ENCODE data around the gene PKN2. TPM values are rescaled to one million over a fixed set of nuclear protein-coding genes. Genes with fewer than 3 reads are reported as not detected.
"Not testable (repeated sequence)": the region's sequence is repeated elsewhere in the genome, so short reads cannot be mapped to it uniquely, and the experiment has no call there.

PKN2 gene
- total RNA-seq, 1 experiment from 2014 or later: 43.6 TPM

DNA sequence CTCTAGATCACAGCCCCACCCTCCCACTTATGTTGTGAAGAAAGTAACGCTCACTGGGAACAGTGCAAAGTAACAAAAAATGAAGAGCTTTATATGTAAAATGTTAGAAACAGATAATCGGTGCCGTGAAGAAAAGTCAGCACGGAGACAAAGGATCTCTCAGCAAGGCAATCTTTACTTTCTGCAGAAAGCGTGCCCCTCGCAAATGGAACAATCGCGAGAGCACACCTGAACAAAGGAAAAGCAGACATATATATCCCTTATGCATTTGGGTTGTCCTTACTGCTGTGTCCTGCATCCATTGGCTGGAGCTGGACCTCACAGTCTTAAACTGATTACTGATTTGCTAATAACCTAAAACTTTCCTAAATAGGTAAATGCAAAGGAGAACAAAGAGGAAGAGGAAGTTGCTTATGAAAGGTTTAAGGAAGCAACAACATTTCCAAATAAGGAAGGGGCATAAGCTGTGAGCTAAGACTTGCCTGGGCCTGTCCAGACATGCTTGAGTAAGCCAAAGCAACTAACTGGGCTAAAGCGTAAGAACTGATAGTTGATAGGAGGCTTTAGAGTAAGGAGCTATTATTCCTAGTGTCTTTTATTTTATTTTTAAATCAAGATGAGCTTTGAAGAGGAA is 117.6 kb downstream of the PKN2 start:
- H3K36me3 ChIP-seq: peaks cover 53% of the 10 kb centered on the region

DNA sequence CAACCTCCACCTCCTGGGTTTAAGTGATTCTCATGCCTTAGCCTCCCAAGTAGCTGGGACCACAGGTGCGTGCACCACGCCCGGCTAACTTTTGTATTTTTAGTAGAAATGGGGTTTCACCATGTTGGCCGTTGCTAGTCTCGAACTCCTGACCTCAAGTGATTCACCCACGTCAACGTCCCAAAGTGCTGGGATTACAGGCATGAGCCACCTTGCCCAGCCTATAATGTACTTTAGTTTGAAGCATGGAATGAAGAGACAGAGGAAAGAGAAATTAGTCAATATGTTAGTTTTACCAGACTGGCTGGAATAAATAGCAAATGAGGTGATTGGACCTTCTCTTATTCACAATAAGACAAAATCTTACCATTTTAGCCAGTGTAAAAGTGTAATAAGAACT is 118.3 kb downstream of the PKN2 start:
- H3K36me3 ChIP-seq: peaks cover 57% of the 10 kb centered on the region
- no peaks in the 10 kb centered on the region for H3K4me1 ChIP-seq (replicated peaks)
- no peak overlapping the region for H3K4me3 ChIP-seq
- H3K27ac ChIP-seq: no peak overlapping the region
- H3K27me3 ChIP-seq (replicated peaks): no peaks in the 10 kb centered on the region
- 0 out of 2 replicates have a peak, but pooled peaks cover 6% of the 10 kb centered on the region for H3K9me3 ChIP-seq (replicated peaks)
- DNase-seq (ENCODE audit: low read depth in 1 of 2, low spot score in 2 of 2): no peak

More for the DNA sequence above, 117.6 kb downstream of the PKN2 start:
- 0 out of 2 replicates have a peak, but pooled peaks cover 6% of the 10 kb centered on the region for H3K9me3 ChIP-seq (replicated peaks)
- DNase-seq (ENCODE audit: low read depth in 1 of 2, low spot score in 2 of 2): no peak
- no peaks in the 10 kb centered on the region for H3K4me1 ChIP-seq (replicated peaks)
- no peak overlapping the region for H3K27ac ChIP-seq
- no peaks in the 10 kb centered on the region for H3K27me3 ChIP-seq (replicated peaks)
- no peak overlapping the region for H3K4me3 ChIP-seq

DNA sequence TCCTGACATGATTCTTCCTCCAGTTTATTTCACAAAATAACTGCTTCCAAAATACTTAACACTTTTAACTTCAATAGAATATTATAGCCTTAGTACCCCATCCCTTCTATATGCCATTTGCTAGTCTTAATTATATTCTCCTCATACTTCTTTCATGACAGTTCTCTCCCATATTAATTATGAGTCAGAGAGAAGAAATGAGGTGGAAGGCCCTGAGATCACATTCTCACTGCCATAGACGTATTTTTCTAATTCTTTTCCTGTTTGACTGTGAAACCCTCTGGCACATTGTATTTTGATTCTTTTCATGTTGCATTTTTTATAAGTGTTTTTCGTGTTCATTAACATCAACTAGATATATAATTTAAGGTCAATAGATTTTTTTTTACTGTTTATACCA is 118.9 kb downstream of the PKN2 start:
- H3K27ac ChIP-seq: no peak overlapping the region
- peaks cover 62% of the 10 kb centered on the region for H3K36me3 ChIP-seq
- no peaks in the 10 kb centered on the region for H3K4me1 ChIP-seq (replicated peaks)
- no peaks in the 10 kb centered on the region for H3K27me3 ChIP-seq (replicated peaks)
- no peak for DNase-seq (ENCODE audit: low read depth in 1 of 2, low spot score in 2 of 2)
- 0 out of 2 replicates have a peak, but pooled peaks cover 6% of the 10 kb centered on the region for H3K9me3 ChIP-seq (replicated peaks)
- no peak overlapping the region for H3K4me3 ChIP-seq

GRCh38 chr1:88803444-88803843 is 119.4 kb downstream of the PKN2 start:
- H3K36me3 ChIP-seq: peaks cover 64% of the 10 kb centered on the region
- no peak overlapping the region for H3K27ac ChIP-seq
- H3K9me3 ChIP-seq (replicated peaks): 0 out of 2 replicates have a peak, but pooled peaks cover 6% of the 10 kb centered on the region
- no peaks in the 10 kb centered on the region for H3K27me3 ChIP-seq (replicated peaks)
- H3K4me1 ChIP-seq (replicated peaks): no peaks in the 10 kb centered on the region
- no peak overlapping the region for H3K4me3 ChIP-seq
- DNase-seq (ENCODE audit: low read depth in 1 of 2, low spot score in 2 of 2): no peak

GRCh38 chr1:88812366-88812765 is 128.3 kb downstream of the PKN2 start:
- Histone ChIP-seq H3K27ac (no peak overlapping the region), H3K9me3 (replicated peaks) (no peaks in the 10 kb centered on the region), H3K27me3 (replicated peaks) (no peaks in the 10 kb centered on the region), H3K4me1 (replicated peaks) (no peaks in the 10 kb centered on the region), H3K4me3 (no peak overlapping the region), H3K36me3 (peaks cover 60% of the 10 kb centered on the region)
- DNase-seq (ENCODE audit: low read depth in 1 of 2, low spot score in 2 of 2): no peak

DNA sequence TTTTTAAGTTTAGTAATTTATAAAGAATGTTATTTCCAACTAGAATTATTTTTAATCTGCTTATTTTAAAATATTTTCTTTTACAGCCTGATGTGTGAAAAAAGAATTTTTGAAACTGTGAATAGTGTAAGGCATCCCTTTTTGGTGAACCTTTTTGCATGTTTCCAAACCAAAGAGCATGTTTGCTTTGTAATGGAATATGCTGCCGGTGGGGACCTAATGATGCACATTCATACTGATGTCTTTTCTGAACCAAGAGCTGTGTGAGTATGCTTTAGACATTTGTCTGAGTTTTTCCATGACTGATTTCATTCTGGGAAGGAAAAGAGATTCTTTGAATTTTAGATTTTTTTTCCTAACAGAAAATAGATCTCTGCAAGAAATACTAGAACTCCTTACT is 129.4 kb downstream of the PKN2 start:
- DNase-seq (ENCODE audit: low read depth in 1 of 2, low spot score in 2 of 2): no peak
- no peaks in the 10 kb centered on the region for H3K9me3 ChIP-seq (replicated peaks)
- H3K4me1 ChIP-seq (replicated peaks): no peaks in the 10 kb centered on the region
- H3K36me3 ChIP-seq: peaks cover 59% of the 10 kb centered on the region
- no peak overlapping the region for H3K27ac ChIP-seq
- H3K4me3 ChIP-seq: no peak overlapping the region
- no peaks in the 10 kb centered on the region for H3K27me3 ChIP-seq (replicated peaks)

DNA sequence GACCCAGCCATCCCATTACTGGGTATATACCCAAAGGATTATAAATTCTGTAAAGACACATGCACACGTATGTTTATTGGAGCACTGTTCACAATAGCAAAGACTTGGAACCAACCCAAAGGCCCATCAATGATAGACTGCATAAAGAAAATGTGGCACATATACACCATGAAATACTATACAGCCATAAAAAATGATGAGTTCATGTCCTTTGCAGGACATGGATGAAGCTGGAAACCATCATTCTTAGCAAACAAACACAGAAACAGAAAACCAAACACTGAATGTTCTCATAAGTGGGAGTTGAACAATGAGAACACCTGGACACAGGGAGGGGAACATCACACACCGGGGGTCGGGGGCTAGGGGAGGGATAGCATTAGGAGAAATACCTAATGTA is 135.6 kb downstream of the PKN2 start:
- not testable (repeated sequence) for H3K4me3 ChIP-seq; H3K27me3 ChIP-seq (replicated peaks); H3K4me1 ChIP-seq (replicated peaks)

GRCh38 chr1:88825721-88826120 is 141.6 kb downstream of the PKN2 start:
- no peak for DNase-seq (ENCODE audit: low read depth in 1 of 2, low spot score in 2 of 2)

More for the DNA sequence above, 135.6 kb downstream of the PKN2 start:
- not testable (repeated sequence) for H3K27ac ChIP-seq; DNase-seq (ENCODE audit: low read depth in 1 of 2, low spot score in 2 of 2); H3K9me3 ChIP-seq (replicated peaks)
- peaks cover 44% of the 10 kb centered on the region for H3K36me3 ChIP-seq

GRCh38 chr1:88847643-88848042 is 163.6 kb downstream of the PKN2 start:
- no peaks in the 10 kb centered on the region for H3K4me1 ChIP-seq (replicated peaks)
- no peaks in the 10 kb centered on the region for H3K9me3 ChIP-seq (replicated peaks)
- H3K36me3 ChIP-seq: peaks cover 13% of the 10 kb centered on the region
- H3K4me3 ChIP-seq: no peak overlapping the region
- no peak overlapping the region for H3K27ac ChIP-seq
- no peak for DNase-seq (ENCODE audit: low read depth in 1 of 2, low spot score in 2 of 2)
- H3K27me3 ChIP-seq (replicated peaks): no peaks in the 10 kb centered on the region

More at GRCh38 chr1:88825721-88826120, 141.6 kb downstream of the PKN2 start:
- Histone ChIP-seq H3K4me3 (no peak overlapping the region), H3K27ac (no peak overlapping the region), H3K36me3 (peaks cover 44% of the 10 kb centered on the region), H3K4me1 (replicated peaks) (no peaks in the 10 kb centered on the region), H3K27me3 (replicated peaks) (no peaks in the 10 kb centered on the region), H3K9me3 (replicated peaks) (no peaks in the 10 kb centered on the region)

DNA sequence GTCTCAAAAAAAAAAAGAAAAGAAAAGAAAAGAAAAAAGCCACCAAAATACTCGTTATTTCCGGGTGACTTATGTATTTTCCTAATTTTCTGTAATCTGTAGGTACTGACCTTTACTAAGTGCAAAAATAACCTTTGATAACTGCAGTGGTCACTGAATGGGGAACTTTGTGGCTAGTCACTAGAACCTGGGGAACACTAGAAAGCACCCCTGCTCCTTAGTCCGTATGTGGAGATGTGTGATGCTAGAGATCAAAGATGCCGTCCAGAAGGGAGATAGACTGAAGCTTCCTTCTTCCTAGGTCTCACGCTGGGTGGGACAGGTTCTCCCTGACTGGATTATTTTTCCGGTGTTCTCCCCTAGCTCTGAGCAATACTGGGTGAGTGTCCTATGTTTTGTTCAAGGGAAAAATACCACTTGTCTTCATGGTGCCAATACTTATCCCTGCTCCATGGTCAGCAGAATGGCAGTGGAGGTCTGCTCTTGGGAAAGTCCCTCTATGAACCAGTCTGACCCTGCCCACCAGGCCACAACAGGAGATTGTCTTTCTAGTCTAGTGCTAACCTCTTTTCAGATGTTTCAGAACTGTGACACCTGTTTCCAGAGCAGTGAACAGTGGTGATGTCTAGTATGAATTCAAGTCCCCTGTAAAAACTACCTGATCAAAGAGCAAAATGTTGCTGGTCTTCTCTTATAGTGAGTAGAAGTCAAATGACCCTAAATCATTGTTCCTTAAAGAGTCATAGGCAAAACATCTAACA is 167.4 kb downstream of the PKN2 start:
- H3K4me1 ChIP-seq (replicated peaks): no peaks in the 10 kb centered on the region
- H3K27ac ChIP-seq: no peak overlapping the region
- no peaks in the 10 kb centered on the region for H3K9me3 ChIP-seq (replicated peaks)
- H3K4me3 ChIP-seq: no peak overlapping the region
- peaks cover 29% of the 10 kb centered on the region for H3K36me3 ChIP-seq
- DNase-seq (ENCODE audit: low read depth in 1 of 2, low spot score in 2 of 2): no peak
- no peaks in the 10 kb centered on the region for H3K27me3 ChIP-seq (replicated peaks)

DNA sequence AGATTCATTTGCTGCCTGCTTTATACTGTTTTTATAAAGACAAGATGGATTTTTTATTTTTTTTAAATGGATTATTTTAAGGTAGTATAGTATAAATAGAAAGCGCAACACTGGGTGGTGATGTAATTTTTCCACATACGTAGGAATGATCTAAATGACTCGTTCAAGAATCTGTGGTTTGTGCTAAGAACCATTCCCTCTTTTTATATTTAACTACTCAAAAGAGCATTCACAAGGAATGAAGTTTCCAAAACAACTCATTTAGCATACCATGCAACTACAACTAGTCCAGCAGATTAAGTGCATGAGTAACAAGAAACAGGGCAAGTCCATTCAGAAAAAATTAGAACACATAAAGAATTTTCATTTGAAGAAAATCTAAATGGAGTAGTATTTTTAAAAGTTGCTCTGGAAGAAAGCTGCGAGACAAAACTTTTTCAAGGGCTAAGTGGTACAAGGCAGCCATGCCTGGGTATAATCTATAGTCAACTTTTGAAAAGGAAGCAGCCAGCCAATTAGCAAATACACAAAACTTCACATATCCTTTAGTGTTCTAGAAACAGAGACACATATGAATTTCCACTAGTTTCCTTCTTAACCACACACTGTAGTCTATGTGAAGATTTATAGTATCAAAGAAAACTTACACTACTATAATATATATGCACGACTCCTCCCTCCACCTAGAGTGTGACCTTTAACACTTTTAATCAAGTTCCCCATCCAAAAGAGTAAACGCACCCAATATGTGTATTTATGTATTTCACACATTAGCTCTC is 183.9 kb downstream of the PKN2 start:
- no peak overlapping the region for H3K4me3 ChIP-seq

GRCh38 chr1:88869644-88870043 is 185.6 kb downstream of the PKN2 start:
- DNase-seq (ENCODE audit: low read depth in 1 of 2, low spot score in 2 of 2); H3K27me3 ChIP-seq (replicated peaks); H3K27ac ChIP-seq; H3K9me3 ChIP-seq (replicated peaks); H3K4me3 ChIP-seq; H3K4me1 ChIP-seq (replicated peaks): not testable (repeated sequence)
- H3K36me3 ChIP-seq: peaks cover 10% of the 10 kb centered on the region

More for the DNA sequence above, 183.9 kb downstream of the PKN2 start:
- Histone ChIP-seq H3K9me3 (replicated peaks) (no peaks in the 10 kb centered on the region), H3K36me3 (peaks cover 11% of the 10 kb centered on the region), H3K27ac (peak overlapping the region; percentile 24), H3K27me3 (replicated peaks) (no peaks in the 10 kb centered on the region), H3K4me1 (replicated peaks) (peaks cover 6% of the 10 kb centered on the region)
- peak in 1 of 2 experiments; percentile 14 for DNase-seq (ENCODE audit: low read depth in 1 of 2, low spot score in 2 of 2)

DNA sequence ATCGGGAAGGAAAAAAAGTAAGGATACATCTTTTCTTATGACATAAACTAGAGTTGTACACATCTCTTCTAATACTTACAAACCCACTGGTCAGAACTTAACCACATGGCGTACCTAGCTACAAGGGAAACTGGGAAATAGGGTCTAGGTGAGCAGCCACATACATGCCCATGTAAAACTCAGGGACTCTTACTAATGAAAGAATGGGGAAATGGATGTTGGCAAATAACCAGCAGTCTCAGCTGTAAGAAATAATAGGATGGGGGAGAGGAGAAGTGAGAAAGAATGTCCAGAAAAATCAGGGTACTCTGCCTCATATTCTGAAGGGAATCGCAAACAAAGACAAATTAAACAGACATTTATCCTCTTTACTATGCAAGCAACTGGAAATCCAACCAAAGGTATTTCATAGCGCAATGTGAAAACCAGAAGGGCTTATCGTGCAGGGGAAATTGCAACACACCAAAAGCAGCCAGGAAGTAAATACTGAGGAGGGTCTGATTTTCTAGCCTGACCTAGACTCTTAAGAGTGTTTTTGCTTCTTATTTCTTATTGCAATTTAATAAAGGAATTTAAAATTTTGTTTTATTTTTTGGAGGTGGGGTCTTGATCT is 189.8 kb downstream of the PKN2 start:
- H3K27ac ChIP-seq: no peak overlapping the region
- H3K4me1 ChIP-seq (replicated peaks): peaks cover 8% of the 10 kb centered on the region
- H3K4me3 ChIP-seq: no peak overlapping the region
- no peaks in the 10 kb centered on the region for H3K9me3 ChIP-seq (replicated peaks)
- DNase-seq (ENCODE audit: low read depth in 1 of 2, low spot score in 2 of 2): no peak
- H3K36me3 ChIP-seq: peaks cover 13% of the 10 kb centered on the region
- no peaks in the 10 kb centered on the region for H3K27me3 ChIP-seq (replicated peaks)
